Muscle of back (tissue), 13 donors: ENCODE data around the gene YOD1. TPM values are rescaled to one million over a fixed set of nuclear protein-coding genes. Genes with fewer than 3 reads are reported as not detected.

ENCODE experiments used
- DNase-seq, 3 donors: peaks; one replicate each; pipeline versions ENCODE4 v3.0.0 to v3.0.0-alpha.2; 2013
- long read RNA-seq, 9 donors: transcript quantifications; one replicate each; lab custom pipeline, GENCODE V29; 2026
- polyA plus RNA-seq, 10 donors: library from polyadenylated mRNA; unstranded; fragments of 120-200 nt; gene quantifications; one replicate each; pipeline ENCODE4 v1.2.1, GENCODE V29; 2013; ENCODE audit not compliant: insufficient read length in 10 of 10

Gene YOD1
- 1 to 10 TPM; 6.0 to 8.9 (median 7.0) TPM for polyA plus RNA-seq
- long read RNA-seq, donor 1, full-length matches to known transcripts, result 2 of 2 reads
- long read RNA-seq, donor 1, partial matches to known transcripts, result 0 of 2 reads
- long read RNA-seq, donor 1, other reads (novel, unspliced or antisense), result 0 of 2 reads
- long read RNA-seq, donor 2, result 0 reads
- long read RNA-seq, donor 3, result 0 reads
- long read RNA-seq, donor 4, result 0 reads
- long read RNA-seq, donor 5, full-length matches to known transcripts, result 8 of 8 reads
- long read RNA-seq, donor 5, partial matches to known transcripts, result 0 of 8 reads
- long read RNA-seq, donor 5, other reads (novel, unspliced or antisense), result 0 of 8 reads
- long read RNA-seq, donor 6, full-length matches to known transcripts, result 1 of 1 reads
- long read RNA-seq, donor 6, partial matches to known transcripts, result 0 of 1 reads
- long read RNA-seq, donor 6, other reads (novel, unspliced or antisense), result 0 of 1 reads
- long read RNA-seq, donor 7, full-length matches to known transcripts, result 2 of 2 reads
- long read RNA-seq, donor 7, partial matches to known transcripts, result 0 of 2 reads
- long read RNA-seq, donor 7, other reads (novel, unspliced or antisense), result 0 of 2 reads
- long read RNA-seq, donor 8, full-length matches to known transcripts, result 1 of 1 reads
- long read RNA-seq, donor 8, partial matches to known transcripts, result 0 of 1 reads
- long read RNA-seq, donor 8, other reads (novel, unspliced or antisense), result 0 of 1 reads
- long read RNA-seq, donor 9, full-length matches to known transcripts, result 1 of 1 reads
- long read RNA-seq, donor 9, partial matches to known transcripts, result 0 of 1 reads
- long read RNA-seq, donor 9, other reads (novel, unspliced or antisense), result 0 of 1 reads

DNA sequence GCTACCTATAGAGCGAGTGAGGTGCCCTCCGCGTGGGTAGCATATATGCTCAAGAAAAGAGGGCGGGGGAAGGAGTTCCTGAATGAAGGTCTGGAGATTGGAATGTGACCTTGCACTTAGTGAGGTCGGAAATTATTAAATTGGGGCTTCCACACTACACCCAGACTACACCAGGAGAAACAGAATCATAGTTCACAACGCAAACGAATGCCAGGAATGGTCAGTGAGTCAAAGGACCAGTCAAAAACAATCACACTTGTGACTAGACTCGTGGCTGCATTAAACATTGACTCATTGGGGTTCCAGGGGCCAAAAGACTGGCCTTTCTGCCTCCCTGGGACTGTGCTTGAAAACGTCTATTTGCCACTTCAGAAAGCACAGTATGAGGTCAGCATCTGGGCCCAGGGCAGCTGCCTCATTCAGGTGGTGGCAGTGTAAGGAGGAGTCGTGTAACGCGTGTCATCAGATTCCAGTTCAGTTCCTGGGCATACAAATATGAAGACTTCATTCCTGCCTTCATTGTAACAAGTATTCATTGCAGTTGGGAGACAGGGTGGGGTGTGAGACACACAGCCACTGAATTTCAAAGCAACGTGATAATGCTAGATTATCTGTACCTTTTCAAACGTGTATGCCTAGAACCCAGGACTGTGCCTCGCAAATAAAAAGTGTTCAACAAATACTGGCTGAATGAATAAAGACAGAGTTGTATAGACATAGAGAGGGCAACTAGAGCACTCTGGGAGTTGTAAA is at the start of gene YOD1:
Gene YOD1 (minus strand): TSS at position 18 of the 753 bp plus-strand sequence. CDS start 178 bp downstream, outside the sequence.
- DNase-seq, result no peak

DNA sequence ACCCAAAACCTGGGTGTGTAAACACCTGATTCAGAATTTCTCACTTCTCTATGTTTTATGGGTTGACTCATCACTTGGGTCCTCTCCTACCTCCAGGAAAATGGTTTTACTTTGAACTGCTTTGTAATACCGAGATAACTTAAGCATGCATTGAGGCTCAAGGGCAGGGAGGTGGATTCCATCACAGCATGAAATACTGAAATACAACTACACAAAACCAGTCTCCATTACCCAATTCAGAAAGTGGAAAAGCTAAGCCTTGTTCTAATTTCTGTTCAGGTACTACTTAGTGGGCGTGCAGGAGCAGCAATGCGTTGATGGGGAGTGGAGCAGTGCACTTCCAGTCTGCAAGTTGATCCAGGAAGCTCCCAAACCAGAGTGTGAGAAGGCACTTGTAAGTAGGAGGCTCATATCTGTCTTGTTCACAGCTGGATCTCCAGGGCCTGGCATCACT is 46.9 kb upstream of the YOD1 start:
- DNase-seq, result no peak

- DNase-seq, result no peak
Observed at GRCh38 chr1:207093944-207094343, 42.9 kb upstream of the YOD1 start.

DNA sequence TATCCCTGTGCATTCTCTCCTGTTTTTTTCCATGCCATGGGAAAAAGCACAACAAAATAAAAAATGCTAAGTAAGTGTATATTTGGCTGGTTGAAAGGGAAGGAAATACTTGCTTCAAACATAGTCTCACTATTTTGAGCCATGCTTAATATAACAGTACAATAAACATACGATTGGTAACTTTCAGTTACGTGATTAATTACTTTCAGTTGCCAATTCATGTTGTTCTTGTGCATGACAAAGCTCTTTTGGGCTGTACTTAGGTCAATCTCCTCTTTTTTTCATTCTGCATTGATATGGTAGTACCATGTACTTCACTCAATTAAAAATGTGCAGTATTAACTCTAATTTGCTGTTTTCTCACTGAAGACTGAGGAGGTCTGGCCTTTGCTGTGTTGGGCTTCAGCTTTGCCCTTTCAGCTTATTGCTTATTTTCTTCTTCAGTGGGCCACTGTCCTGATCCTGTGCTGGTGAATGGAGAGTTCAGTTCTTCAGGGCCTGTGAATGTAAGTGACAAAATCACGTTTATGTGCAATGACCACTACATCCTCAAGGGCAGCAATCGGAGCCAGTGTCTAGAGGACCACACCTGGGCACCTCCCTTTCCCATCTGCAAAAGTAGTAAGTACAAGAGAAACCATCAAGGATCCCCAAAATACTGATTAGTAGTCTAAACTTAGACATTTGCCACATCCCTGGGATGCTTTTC is 40.3 kb upstream of the YOD1 start:
- no peak for DNase-seq

GRCh38 chr1:207089627-207090355 is 38.8 kb upstream of the YOD1 start:
- no peak for DNase-seq

DNA sequence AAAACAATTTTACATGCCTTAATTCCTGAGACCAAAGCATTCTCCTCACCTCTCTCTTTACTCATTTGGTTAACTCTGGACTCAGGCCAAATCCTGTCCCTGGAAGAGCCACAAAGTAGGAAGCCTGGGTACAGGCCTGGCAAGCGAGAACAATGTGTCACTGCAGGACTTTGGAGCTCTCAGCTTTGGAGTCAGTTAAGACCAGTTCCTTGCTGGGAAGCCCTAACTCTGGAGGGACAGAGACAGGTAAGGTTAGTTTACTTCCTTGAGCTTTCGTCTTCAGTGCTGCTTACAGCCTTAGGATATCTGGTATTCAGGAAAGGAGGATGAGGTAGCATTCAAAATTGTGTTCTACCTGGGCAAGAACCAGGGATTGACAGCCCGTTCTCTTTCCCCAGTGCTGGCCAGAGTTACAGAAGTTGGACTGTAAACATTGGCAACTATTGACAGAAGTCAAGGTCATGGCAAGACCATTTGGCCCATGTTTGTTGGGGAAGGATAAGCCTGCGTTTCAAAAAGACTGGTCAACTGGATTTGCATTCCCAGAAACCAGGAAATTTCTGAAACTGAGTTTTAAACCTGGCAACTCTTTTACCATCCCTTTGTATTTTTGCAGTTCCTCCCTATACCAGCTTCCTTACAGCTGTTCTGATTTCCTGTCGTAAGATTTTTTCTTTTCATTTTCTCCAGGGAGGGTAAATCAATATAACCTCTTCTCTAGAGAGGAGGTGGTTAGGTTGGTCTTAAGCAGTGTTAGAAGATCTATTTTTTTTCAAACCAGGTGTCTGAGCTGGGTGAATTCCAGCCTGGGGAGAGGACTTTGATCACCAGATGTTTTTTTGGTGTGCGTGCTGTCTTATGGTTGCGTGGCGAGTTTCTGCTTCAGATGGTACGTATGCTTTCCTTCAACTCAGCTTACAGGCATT is 38.0 kb upstream of the YOD1 start, which contains the start of gene C4BPB:
Gene C4BPB (plus strand): TSS at position 160 of the 926 bp plus-strand sequence. CDS start 672 bp downstream, at position 832.
- DNase-seq, result no peak

DNA sequence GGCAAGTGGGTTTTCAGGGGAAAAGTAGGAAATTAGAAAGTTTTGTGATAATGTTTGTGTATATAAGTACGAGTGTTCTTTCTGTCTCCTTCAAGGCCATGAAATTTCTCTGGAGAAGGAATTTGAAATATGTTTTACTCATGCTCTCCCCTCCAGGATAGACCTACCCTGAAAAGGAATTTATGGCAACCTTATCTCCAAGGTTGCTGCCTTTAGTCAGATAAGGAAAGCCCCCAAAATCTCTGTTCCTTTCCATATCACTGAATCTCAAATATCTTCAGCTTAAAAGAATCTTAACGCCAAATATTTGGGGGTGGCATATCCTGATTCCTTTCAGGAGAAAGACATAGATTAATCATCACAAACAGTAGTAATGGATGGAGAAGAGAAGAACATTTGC is 37.2 kb upstream of the YOD1 start:
- DNase-seq, result no peak

- no peak for DNase-seq
Observed at GRCh38 chr1:207085887-207086286, 34.9 kb upstream of the YOD1 start.

- peak; percentile 34 to 74 (median 55) for DNase-seq
Observed at GRCh38 chr1:207084701-207085180, 33.7 kb upstream of the YOD1 start.

GRCh38 chr1:207084232-207084631 is 33.2 kb upstream of the YOD1 start:
- no peak for DNase-seq

- DNase-seq, result no peak
Observed at GRCh38 chr1:207081806-207082205, 30.8 kb upstream of the YOD1 start.

GRCh38 chr1:207081088-207081487 is 30.1 kb upstream of the YOD1 start:
- DNase-seq, result no peak

DNA sequence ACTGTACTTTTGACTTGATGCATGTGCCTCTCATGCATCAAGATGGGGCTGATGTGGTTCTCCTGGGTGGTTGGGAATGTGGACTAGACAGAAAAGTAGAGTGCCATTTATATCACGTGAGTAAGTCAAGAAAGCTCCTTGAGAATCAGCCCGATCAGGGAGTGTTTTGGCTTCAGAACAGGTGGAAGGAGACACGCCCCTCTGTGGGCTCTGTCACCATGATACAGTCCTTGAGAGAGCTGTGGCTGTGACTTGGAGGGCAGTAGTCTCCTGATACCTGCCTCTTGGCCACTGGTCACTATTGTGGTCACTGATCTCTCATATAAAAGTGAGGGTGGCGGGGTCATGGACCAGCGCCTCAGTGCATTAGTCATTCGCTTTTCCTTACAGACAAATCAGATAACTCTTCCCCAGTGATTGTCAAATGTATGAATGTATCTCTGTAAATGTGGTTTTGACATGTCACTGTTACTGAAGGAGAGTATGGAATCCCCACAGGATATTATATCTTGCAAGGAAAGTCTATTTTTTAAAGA is 28.8 kb upstream of the YOD1 start:
- DNase-seq, result no peak

DNA sequence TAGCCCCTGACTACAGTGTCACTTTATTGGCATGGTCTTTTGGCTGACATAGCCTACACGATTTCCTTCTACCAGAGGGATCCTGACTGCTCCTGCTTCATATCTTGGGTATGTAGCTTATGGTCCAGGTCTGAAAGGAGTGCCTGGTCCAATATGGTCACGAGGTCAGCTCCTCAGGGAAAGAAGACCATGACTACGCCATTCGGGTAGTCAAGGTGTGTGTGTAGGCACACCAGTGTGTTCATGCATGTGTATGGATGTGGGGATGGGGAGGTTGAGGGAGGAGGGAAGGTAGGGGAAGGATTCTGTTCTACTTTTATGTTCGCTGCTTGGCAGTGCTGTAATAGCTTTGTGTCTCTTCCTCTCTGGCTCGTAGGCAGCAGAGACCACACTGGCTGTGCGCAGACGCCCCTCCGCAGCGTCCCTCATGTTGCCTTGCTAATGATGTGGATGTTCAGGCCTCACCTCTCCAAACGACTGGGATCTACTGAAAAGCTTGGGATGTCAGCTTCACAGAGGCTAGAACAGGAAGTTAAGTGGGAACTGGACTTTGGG is 27.6 kb upstream of the YOD1 start:
- DNase-seq, result no peak

DNA sequence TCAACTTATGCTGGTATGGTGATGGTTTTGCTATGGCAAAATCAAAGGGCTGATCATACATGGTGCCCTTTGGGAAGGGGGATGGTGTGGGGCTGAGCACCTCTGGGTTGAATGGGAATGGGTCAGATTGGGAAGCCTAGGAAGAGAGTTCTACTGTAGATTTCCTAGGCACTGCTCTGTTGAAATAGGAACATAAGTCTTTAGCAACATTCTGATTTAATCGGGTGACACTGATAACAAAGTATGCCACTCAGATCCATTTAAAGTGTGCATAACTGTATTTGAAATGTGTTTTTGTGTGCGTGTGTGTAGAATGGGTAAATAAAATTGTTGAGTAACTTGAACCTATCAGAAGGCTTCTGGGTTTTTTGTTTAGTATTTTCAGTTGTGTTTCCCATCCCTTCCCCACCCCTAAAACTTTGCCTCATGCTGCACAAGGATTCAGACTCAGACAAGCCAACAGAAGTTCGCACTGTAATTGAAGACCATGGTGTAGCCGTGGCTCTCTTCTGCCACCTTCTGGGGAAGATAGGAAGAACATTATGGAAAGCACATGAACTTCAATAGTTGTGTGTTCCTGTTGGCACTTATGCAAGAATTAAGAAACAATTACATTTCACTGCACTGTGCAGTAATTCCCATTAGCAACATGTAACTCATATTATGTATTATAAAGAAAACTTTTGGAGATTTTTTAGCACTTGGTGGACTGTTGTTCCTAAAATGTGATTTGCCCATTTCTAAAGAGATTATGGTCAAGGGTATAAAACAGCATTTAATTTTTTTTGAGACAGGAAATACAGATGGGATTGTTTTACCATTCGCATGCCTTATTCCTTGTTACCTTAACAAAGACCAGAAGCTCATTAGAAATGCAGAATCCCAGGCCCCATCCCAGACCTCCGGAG is 26.7 kb upstream of the YOD1 start:
- peak; percentile 70 to 88 (median 84) for DNase-seq

GRCh38 chr1:207077012-207077411 is 26.0 kb upstream of the YOD1 start:
- DNase-seq, result no peak
